GM12878 (cell line): ENCODE results near the gene SYTL2. TPM values are rescaled to one million over a fixed set of nuclear protein-coding genes. Genes with fewer than 3 reads are reported as not detected.

Experiments used
- ATAC-seq: fragments of 200-7000 bp; cut with Tn5 transposase; 3 replicates; pipeline ENCODE4 v1.9.1; 2020; ENCODE audit warnings: mild to moderate bottlenecking, moderate library complexity
- BruUV-seq: library from RNA; stranded (reverse); fragments of 400-500 nt; replicated peaks from 2 replicates; lab custom pipeline; 2021; lab: Mats Ljungman, UMichigan
- CTCF ChIA-PET: fragments of 300-600 bp; sonication (Branson Sonifier 250); formaldehyde crosslinking; extraction: SDS; loops from one replicate; lab custom pipeline; 2021; ENCODE audit warnings: inconsistent platforms; lab: Yijun Ruan, JAX
- POLR2A ChIA-PET: fragments of 350-600 bp; formaldehyde crosslinking; extraction: SDS; loops from one replicate; lab custom pipeline; 2021; ENCODE audit warnings: inconsistent platforms; lab: Charles Lee
- RAD21 ChIA-PET: fragments of 300-600 bp; sonication (Branson Sonifier 250); formaldehyde crosslinking; loops from one replicate; lab custom pipeline; 2023; ENCODE audit warnings: antibody characterized with exemption; ENCODE audit not compliant: unreplicated experiment; lab: Charles Lee
- SMC1A ChIA-PET: fragments of 300-600 bp; sonication (Branson Sonifier 250); formaldehyde crosslinking; loops from one replicate; lab custom pipeline; 2023; ENCODE audit not compliant: unreplicated experiment, uncharacterized antibody; lab: Charles Lee
- DNase-seq: peaks from one replicate; pipeline ENCODE4 v3.0.0-alpha.2; 2011; ENCODE audit warnings: low read depth, low spot score
- FAIRE-seq: peaks from 3 replicates; lab custom pipeline; 2011; peaks lifted over from hg19 to GRCh38; lab: Jason Lieb, UNC
- H2AFZ ChIP-seq: 2 replicates; pipeline ENCODE4 v1.6.0; 2011; ENCODE audit warnings: low read depth, low read length, control low read depth; ENCODE audit not compliant: control insufficient read depth
- H3K27ac ChIP-seq: 2 replicates; pipeline ENCODE4 v1.5.1; 2011; ENCODE audit warnings: control low read depth; ENCODE audit not compliant: control insufficient read depth, insufficient read depth
- H3K27me3 ChIP-seq, 2 experiments: replicated peaks in 1 of 2; 2 replicates each; pipeline versions ENCODE4 v1.6.0 to v1.6.1; 2011; ENCODE audit warnings: low read length in 1 of 2; ENCODE audit not compliant: control insufficient read depth in 2 of 2, insufficient read depth in 2 of 2
- H3K36me3 ChIP-seq, 2 experiments: 2 replicates each; pipeline ENCODE4 v1.5.1; 2011; ENCODE audit warnings: low read length in 1 of 2; ENCODE audit not compliant: control insufficient read depth in 2 of 2, insufficient read depth in 2 of 2
- H3K4me1 ChIP-seq: 2 replicates; pipeline ENCODE4 v1.6.1; 2011; ENCODE audit warnings: mild to moderate bottlenecking, low read length, moderate library complexity, mixed read lengths; ENCODE audit not compliant: control insufficient read depth, insufficient read depth
- H3K4me2 ChIP-seq: 2 replicates; pipeline ENCODE4 v1.6.0; 2011; ENCODE audit warnings: control low read depth; ENCODE audit not compliant: control insufficient read depth, insufficient read depth
- H3K4me3 ChIP-seq: fragments of 200-600 bp; sonication (generic); 2 replicates; pipeline ENCODE4 v1.5.1; 2016
- H3K79me2 ChIP-seq: 2 replicates; pipeline ENCODE4 v1.6.0; 2011; ENCODE audit warnings: low read length; ENCODE audit not compliant: control insufficient read depth, insufficient read depth
- H3K9ac ChIP-seq: 2 replicates; pipeline ENCODE4 v1.8.0; 2011; ENCODE audit warnings: low read length, control low read depth, mixed read lengths; ENCODE audit not compliant: control insufficient read depth, insufficient read depth
- H3K9me3 ChIP-seq: replicated peaks from 3 replicates; pipeline ENCODE4 v1.5.1; 2011; ENCODE audit warnings: mild to moderate bottlenecking, low read length; ENCODE audit not compliant: control insufficient read depth, insufficient read depth
- H4K20me1 ChIP-seq: 2 replicates; pipeline ENCODE4 v1.6.0; 2011; ENCODE audit not compliant: control insufficient read depth, insufficient read depth
- ATF7 ChIP-seq: fragments of 450-650 bp; IDR thresholded peaks from 2 replicates; pipeline ENCODE4 v1.6.1; 2016; ENCODE audit warnings: low read depth, mild to moderate bottlenecking
- FOXK2 ChIP-seq: fragments of 450-650 bp; IDR thresholded peaks from 2 replicates; pipeline ENCODE4 v1.6.1; 2017; ENCODE audit warnings: mild to moderate bottlenecking, moderate library complexity
- HCFC1 ChIP-seq: fragments of 150-350 bp; IDR thresholded peaks from 2 replicates; pipeline ENCODE4 v1.6.1; 2014; ENCODE audit warnings: low read length
- IKZF2 ChIP-seq, 2 experiments: fragments of 450-650 bp; IDR thresholded peaks; 2 replicates each; pipeline ENCODE4 v1.6.1; 2017; ENCODE audit warnings: mild to moderate bottlenecking in 2 of 2, moderate library complexity in 2 of 2
- LARP7 ChIP-seq: fragments of 450-650 bp; IDR thresholded peaks from 2 replicates; pipeline ENCODE4 v1.6.1; 2017; ENCODE audit warnings: mild to moderate bottlenecking
- POLR2AphosphoS2 ChIP-seq: IDR thresholded peaks from 2 replicates; pipeline ENCODE4 v1.6.1; 2011; ENCODE audit warnings: low read depth, mild to moderate bottlenecking, low read length, improper control_type of control experiment, moderate library complexity
- STAT1 ChIP-seq: fragments of 450-650 bp; conservative IDR thresholded peaks from 2 replicates; pipeline ENCODE4 v1.6.1; 2014; ENCODE audit warnings: antibody characterized with exemption, mild to moderate bottlenecking
- YBX1 ChIP-seq: fragments of 450-650 bp; IDR thresholded peaks from 2 replicates; pipeline ENCODE4 v1.6.1; 2016; ENCODE audit warnings: antibody characterized with exemption
- ZBTB11 ChIP-seq: fragments of 450-650 bp; formaldehyde crosslinking; IDR thresholded peaks from 2 replicates; pipeline ENCODE4 v1.5.0; 2022; ENCODE audit warnings: mild to moderate bottlenecking, missing genetic modification characterization
- ZNF217 ChIP-seq: fragments of 450-650 bp; IDR thresholded peaks from 2 replicates; pipeline ENCODE4 v1.6.1; 2017; ENCODE audit warnings: antibody characterized with exemption, mild to moderate bottlenecking
- ZNF622 ChIP-seq: fragments of 450-650 bp; IDR thresholded peaks from 2 replicates; pipeline ENCODE4 v1.6.1; 2017; ENCODE audit warnings: mild to moderate bottlenecking, inconsistent platforms
- WGBS: methylation state at CpG from one replicate; pipeline ENCODE4 v1.1.6; 2016; ENCODE audit warnings: low lambda C conversion rate; ENCODE audit not compliant: insufficient replicate concordance, insufficient coverage; ENCODE audit errors: missing lambda C conversion rate; 5-methylcytosine and 5-hydroxymethylcytosine counted together
- in situ Hi-C: fragments of 300-500 bp; cut with MboI; formaldehyde crosslinking; loops from 9 replicates; pipeline ENCODE4 v1.14.3; 2018; ENCODE audit warnings: mixed read lengths
- intact Hi-C: fragments of 100-400 bp; cut with micrococcal nuclease; formaldehyde crosslinking; loops from one replicate; pipeline ENCODE4 v1.14.2; 2022; ENCODE audit not compliant: unreplicated experiment
- polyA plus RNA-seq, 11 experiments: library from polyadenylated mRNA; depleted of rRNA in 4 of 11; unstranded in 6 of 11; stranded (reverse) in 5 of 11; fragments of >200 nt; fragmentation: Nextera tagmentation in 4 of 11; fragmentation: Illumina TruSeq in 1 of 11; extraction: Ambion mirVana in 4 of 11; extraction: Trizol in 1 of 11; gene quantifications; 1 replicate in 1 of 11; 2 replicates in 10 of 11; pipeline versions ENCODE4 v1.2.1 to v1.2.3, GENCODE V29; 2011 to 2016; ENCODE audit warnings: inconsistent platforms in 2 of 11, missing spikeins in 2 of 11, low read depth in 1 of 11
- total RNA-seq, 4 experiments: library from RNA; depleted of rRNA in 3 of 4; stranded (reverse); fragments of >200 nt in 3 of 4; fragmentation: Illumina TruSeq in 1 of 4; extraction: Trizol in 1 of 4; gene quantifications; 2 replicates each; pipeline versions ENCODE4 v1.2.1 to v1.2.3, GENCODE V29; 2013 to 2021
- TF ChIP-seq, protein P1 (sequence below): IDR thresholded peaks from 2 replicates; pipeline ENCODE4 v1.6.1; 2011; ENCODE audit warnings: borderline replicate concordance, low read depth, mild to moderate bottlenecking, moderate library complexity, low read length; ENCODE audit not compliant: insufficient read depth, poor library complexity, severe bottlenecking
- TF ChIP-seq, protein P2 (sequence below): fragments of 150-350 bp; IDR thresholded peaks from 2 replicates; pipeline ENCODE4 v1.6.1; 2016; ENCODE audit warnings: low read depth, low read length

Gene SYTL2
- total and polyA plus RNA-seq, 10 of the 15 experiments (the other 5 are each of a cell fraction or from before 2014, with no cell fraction given) = 0.02 to 1.4 (median 0.31) TPM; not detected in 2

DNA sequence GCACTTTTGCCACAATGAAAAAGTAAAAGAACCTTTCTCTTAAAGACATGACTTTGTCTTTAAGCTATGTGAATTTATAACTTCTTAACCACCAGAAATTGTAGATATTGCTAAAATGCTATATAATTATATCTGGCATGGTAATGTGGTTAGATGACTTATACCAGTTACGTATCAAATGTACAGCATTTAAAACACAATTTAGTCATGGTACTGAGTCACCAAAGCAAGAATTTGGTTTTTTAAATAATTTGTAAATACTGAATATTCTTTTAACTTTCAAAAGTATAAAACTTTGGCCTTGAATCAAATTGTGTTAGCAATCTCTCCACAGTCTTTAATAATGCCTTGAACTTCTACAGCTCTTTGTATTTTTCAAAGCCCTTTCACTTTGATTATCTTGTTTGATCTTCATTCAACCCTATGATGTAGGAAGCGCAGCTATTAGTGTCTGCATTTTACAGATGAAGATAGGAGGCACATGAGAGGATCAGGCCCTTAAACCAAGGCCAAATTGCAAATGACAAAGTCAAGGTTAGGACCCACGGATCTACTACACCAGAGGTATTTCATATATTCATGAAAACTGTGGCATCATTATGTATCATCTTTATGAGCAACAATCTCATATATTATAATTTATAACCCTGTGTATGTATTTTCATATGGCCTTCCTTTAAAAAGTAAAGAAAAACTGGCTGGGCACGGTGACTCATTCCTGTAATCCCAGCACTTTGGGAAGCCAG is 4.4 kb upstream of the SYTL2 start:
- in situ Hi-C loops (no loop called here), intact Hi-C loops (no loop called here)
- POLR2A ChIA-PET = no interaction called here

GRCh38 chr11:85813721-85814120 is 2.8 kb upstream of the SYTL2 start:
- no peak for FAIRE-seq
- no peak for TF ChIP-seq ZBTB11 (CRISPR knock-in tag)
- TF ChIP-seq, protein P1, sequence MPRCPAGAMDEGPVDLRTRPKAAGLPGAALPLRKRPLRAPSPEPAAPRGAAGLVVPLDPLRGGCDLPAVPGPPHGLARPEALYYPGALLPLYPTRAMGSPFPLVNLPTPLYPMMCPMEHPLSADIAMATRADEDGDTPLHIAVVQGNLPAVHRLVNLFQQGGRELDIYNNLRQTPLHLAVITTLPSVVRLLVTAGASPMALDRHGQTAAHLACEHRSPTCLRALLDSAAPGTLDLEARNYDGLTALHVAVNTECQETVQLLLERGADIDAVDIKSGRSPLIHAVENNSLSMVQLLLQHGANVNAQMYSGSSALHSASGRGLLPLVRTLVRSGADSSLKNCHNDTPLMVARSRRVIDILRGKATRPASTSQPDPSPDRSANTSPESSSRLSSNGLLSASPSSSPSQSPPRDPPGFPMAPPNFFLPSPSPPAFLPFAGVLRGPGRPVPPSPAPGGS = no peak
- TF ChIP-seq, protein P2, sequence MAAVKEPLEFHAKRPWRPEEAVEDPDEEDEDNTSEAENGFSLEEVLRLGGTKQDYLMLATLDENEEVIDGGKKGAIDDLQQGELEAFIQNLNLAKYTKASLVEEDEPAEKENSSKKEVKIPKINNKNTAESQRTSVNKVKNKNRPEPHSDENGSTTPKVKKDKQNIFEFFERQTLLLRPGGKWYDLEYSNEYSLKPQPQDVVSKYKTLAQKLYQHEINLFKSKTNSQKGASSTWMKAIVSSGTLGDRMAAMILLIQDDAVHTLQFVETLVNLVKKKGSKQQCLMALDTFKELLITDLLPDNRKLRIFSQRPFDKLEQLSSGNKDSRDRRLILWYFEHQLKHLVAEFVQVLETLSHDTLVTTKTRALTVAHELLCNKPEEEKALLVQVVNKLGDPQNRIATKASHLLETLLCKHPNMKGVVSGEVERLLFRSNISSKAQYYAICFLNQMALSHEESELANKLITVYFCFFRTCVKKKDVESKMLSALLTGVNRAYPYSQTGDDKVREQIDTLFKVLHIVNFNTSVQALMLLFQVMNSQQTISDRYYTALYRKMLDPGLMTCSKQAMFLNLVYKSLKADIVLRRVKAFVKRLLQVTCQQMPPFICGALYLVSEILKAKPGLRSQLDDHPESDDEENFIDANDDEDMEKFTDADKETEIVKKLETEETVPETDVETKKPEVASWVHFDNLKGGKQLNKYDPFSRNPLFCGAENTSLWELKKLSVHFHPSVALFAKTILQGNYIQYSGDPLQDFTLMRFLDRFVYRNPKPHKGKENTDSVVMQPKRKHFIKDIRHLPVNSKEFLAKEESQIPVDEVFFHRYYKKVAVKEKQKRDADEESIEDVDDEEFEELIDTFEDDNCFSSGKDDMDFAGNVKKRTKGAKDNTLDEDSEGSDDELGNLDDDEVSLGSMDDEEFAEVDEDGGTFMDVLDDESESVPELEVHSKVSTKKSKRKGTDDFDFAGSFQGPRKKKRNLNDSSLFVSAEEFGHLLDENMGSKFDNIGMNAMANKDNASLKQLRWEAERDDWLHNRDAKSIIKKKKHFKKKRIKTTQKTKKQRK = no peak

More for the DNA sequence above, 4.4 kb upstream of the SYTL2 start:
- no peak overlapping the region for H2AFZ ChIP-seq
- ChIA-PET RAD21 (no interaction called here), SMC1A (interaction anchor here (1.3 kb wide), 1 partner anchor 10 kb away, joined by 3 read pairs; no protein-coding TSS in a partner anchor), CTCF (interaction anchor here (2.2 kb wide), 1 partner anchor 11 kb away, joined by 9 read pairs; no protein-coding TSS in a partner anchor)
- peaks cover 8 to 9% of the 10 kb centered on the region in 2 experiments for H3K27me3 ChIP-seq
- H3K27ac ChIP-seq = no peak overlapping the region
- no peak for TF ChIP-seq POLR2AphosphoS2
- TF ChIP-seq FOXK2 = no peak
- no peak for TF ChIP-seq ATF7
- no peak for TF ChIP-seq STAT1
- TF ChIP-seq LARP7 = no peak
- no peak for TF ChIP-seq IKZF2 (IDR thresholded peaks at IDR 0.05)
- no peak for TF ChIP-seq ZNF217
- TF ChIP-seq ZNF622 = no peak
- no peak for TF ChIP-seq YBX1
- no peak for TF ChIP-seq HCFC1
- H3K79me2 ChIP-seq = no peaks in the 10 kb centered on the region
- H3K36me3 ChIP-seq = no peaks in the 10 kb centered on the region
- H4K20me1 ChIP-seq = no peaks in the 10 kb centered on the region
- DNase-seq (no peak), ATAC-seq (no peak), FAIRE-seq (no peak)
- H3K4me1 ChIP-seq = no peaks in the 10 kb centered on the region
- no peak overlapping the region for H3K9ac ChIP-seq
- H3K4me2 ChIP-seq = no peak overlapping the region
- no peaks in the 10 kb centered on the region for H3K9me3 ChIP-seq
- WGBS = 0% methylated on average over 4 of the region's 4 CpGs
- no peak overlapping the region for H3K4me3 ChIP-seq
- no TSS peak for BruUV-seq

More at GRCh38 chr11:85813721-85814120, 2.8 kb upstream of the SYTL2 start:
- DNase-seq (no peak), ATAC-seq (no peak)
- Histone ChIP-seq H3K9ac (no peak overlapping the region), H3K79me2 (no peaks in the 10 kb centered on the region), H3K9me3 (no peaks in the 10 kb centered on the region), H3K4me3 (no peak overlapping the region), H3K27ac (no peak overlapping the region), H2AFZ (no peak overlapping the region), H3K4me2 (no peak overlapping the region), H3K27me3 (peaks cover 16 to 20% of the 10 kb centered on the region in 2 experiments), H4K20me1 (no peaks in the 10 kb centered on the region), H3K4me1 (no peaks in the 10 kb centered on the region), H3K36me3 (no peaks in the 10 kb centered on the region)
- ChIA-PET CTCF (interaction anchor here (2.2 kb wide), 1 partner anchor 13 kb away, joined by 9 read pairs; no protein-coding TSS in a partner anchor), POLR2A (no interaction called here), SMC1A (interaction anchor here (0.9 kb wide), 1 partner anchor 39 kb away, joined by 3 read pairs; no protein-coding TSS in a partner anchor), RAD21 (no interaction called here)
- 64% methylated on average over 9 of the region's 9 CpGs for WGBS
- intact Hi-C loops = no loop called here
- in situ Hi-C loops = no loop called here
- no TSS peak for BruUV-seq
